HAP-1 (cell line): ENCODE results near the gene MALRD1.

ENCODE experiments used
- DNase-seq, 2 experiments: peaks; one replicate each; pipeline ENCODE4 v3.0.0-alpha.2; 2016 to 2020; ENCODE audit warnings: low spot score in 2 of 2
- H3K27me3 ChIP-seq: fragments of 250-450 bp; sonication (Bioruptor Pico); 2 replicates; pipeline ENCODE4 v1.5.1; 2020; ENCODE audit warnings: low read depth, mild to moderate bottlenecking, moderate library complexity
- H3K36me3 ChIP-seq: fragments of 250-450 bp; sonication (Bioruptor Pico); replicated peaks from 2 replicates; pipeline ENCODE4 v1.5.1; 2020; ENCODE audit warnings: mild to moderate bottlenecking
- H3K4me1 ChIP-seq: fragments of 250-450 bp; sonication (Bioruptor Pico); 2 replicates; pipeline ENCODE4 v1.5.1; 2020; ENCODE audit warnings: mild to moderate bottlenecking
- H3K4me3 ChIP-seq: fragments of 250-450 bp; sonication (Bioruptor Pico); 2 replicates; pipeline ENCODE4 v1.5.1; 2020; ENCODE audit warnings: mild to moderate bottlenecking, moderate library complexity
- H3K9me3 ChIP-seq: fragments of 250-450 bp; sonication (Bioruptor Pico); 2 replicates; pipeline ENCODE4 v1.5.1; 2020; ENCODE audit warnings: mild to moderate bottlenecking, moderate library complexity
- in situ Hi-C: fragments of 300-500 bp; cut with MboI; formaldehyde crosslinking; loops from 3 replicates; pipeline ENCODE4 v1.14.3; 2020; ENCODE audit warnings: low sequenced_read_pairs, inconsistent platforms, mixed read lengths

MALRD1 gene

GRCh38 chr10:19142967-19143366 is 94.4 kb downstream of the MALRD1 start:
- Histone ChIP-seq H3K36me3 (no peaks in the 10 kb centered on the region), H3K9me3 (no peaks in the 10 kb centered on the region), H3K4me1 (no peaks in the 10 kb centered on the region), H3K27me3 (no peaks in the 10 kb centered on the region), H3K4me3 (no peak overlapping the region)
- in situ Hi-C loops = no loop called here
- DNase-seq = no peak

DNA sequence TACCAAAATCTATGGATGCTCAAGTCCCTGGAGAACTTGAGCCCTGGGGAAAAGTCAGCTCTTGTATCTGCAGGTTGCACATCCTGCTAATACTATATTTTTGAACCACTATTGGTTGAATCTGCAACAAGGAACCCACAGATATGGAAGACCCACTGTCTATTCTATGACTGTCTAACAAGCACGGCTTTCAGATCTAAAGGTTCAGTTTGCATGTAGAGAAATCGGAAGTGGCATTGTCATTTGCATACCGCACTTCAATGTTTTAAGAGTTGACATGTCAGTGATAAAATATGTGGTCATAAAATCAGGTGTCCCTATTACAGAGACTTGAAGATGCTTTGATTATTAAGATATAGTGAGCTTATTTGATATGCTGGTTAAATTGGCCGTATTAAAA is 95.6 kb downstream of the MALRD1 start:
- in situ Hi-C loops = no loop called here
- no peak for DNase-seq
- no peaks in the 10 kb centered on the region for H3K27me3 ChIP-seq
- no peaks in the 10 kb centered on the region for H3K4me1 ChIP-seq
- H3K4me3 ChIP-seq = no peak overlapping the region
- no peaks in the 10 kb centered on the region for H3K36me3 ChIP-seq
- H3K9me3 ChIP-seq = no peaks in the 10 kb centered on the region

GRCh38 chr10:19154375-19154774 is 105.8 kb downstream of the MALRD1 start:
- Histone ChIP-seq H3K9me3 (no peaks in the 10 kb centered on the region), H3K4me1 (no peaks in the 10 kb centered on the region), H3K27me3 (no peaks in the 10 kb centered on the region), H3K36me3 (no peaks in the 10 kb centered on the region), H3K4me3 (no peak overlapping the region)
- in situ Hi-C loops = no loop called here
- DNase-seq = no peak

DNA sequence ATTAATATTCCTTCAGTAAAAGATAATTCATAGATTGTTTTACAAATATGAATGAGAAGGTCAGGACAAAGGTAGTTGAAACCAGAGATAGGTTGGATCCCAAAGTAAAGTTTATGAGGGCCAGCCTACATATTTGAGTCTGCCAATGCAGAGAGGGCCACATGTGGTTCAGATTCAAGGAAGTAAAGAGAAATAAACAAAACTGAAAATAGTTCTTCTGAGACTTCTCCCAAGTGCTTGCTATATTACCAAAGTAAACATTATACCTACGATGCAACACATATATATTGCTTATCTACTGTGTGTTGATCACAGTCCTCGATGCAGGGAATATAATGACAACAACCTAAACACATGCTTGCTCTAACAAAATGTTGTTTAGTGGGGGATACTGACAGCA is 109.8 kb downstream of the MALRD1 start:
- Histone ChIP-seq H3K4me3 (no peak overlapping the region), H3K9me3 (no peaks in the 10 kb centered on the region), H3K27me3 (no peaks in the 10 kb centered on the region), H3K4me1 (no peaks in the 10 kb centered on the region), H3K36me3 (no peaks in the 10 kb centered on the region)
- in situ Hi-C loops = no loop called here
- no peak for DNase-seq

GRCh38 chr10:19158870-19159269 is 110.3 kb downstream of the MALRD1 start:
- no peak for DNase-seq
- Histone ChIP-seq H3K9me3 (no peaks in the 10 kb centered on the region), H3K4me3 (no peak overlapping the region), H3K27me3 (no peaks in the 10 kb centered on the region), H3K4me1 (no peaks in the 10 kb centered on the region), H3K36me3 (no peaks in the 10 kb centered on the region)
- in situ Hi-C loops = no loop called here

GRCh38 chr10:19164461-19164860 is 115.9 kb downstream of the MALRD1 start:
- DNase-seq = no peak
- no peaks in the 10 kb centered on the region for H3K9me3 ChIP-seq
- in situ Hi-C loops = no loop called here
- H3K4me1 ChIP-seq = no peaks in the 10 kb centered on the region
- H3K27me3 ChIP-seq = no peaks in the 10 kb centered on the region
- H3K36me3 ChIP-seq = no peaks in the 10 kb centered on the region
- H3K4me3 ChIP-seq = no peak overlapping the region

GRCh38 chr10:19168584-19168983 is 120.0 kb downstream of the MALRD1 start:
- no peak for DNase-seq
- no peaks in the 10 kb centered on the region for H3K27me3 ChIP-seq
- H3K4me3 ChIP-seq = no peak overlapping the region
- in situ Hi-C loops = no loop called here
- H3K9me3 ChIP-seq = no peaks in the 10 kb centered on the region
- no peaks in the 10 kb centered on the region for H3K4me1 ChIP-seq
- H3K36me3 ChIP-seq = no peaks in the 10 kb centered on the region

DNA sequence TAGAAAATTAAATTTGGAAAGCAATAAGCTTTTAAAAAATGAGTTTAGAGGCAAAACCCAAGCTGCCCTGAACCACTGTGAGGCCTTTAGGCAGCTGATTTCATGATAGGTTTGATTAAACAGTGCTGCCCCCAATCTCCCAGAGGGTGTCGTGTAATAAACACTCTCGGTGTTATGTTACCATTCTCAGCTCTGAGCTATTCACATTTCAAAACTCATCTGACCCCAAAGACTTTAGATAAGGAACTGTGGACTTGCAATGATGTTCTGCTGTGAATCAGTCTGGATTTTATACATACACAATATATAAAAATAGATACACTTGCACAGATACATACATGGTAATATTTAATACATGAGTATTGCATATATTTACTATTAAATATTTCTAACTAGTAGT is 120.4 kb downstream of the MALRD1 start:
- in situ Hi-C loops = no loop called here
- H3K27me3 ChIP-seq = no peaks in the 10 kb centered on the region
- no peak for DNase-seq
- no peaks in the 10 kb centered on the region for H3K9me3 ChIP-seq
- no peak overlapping the region for H3K4me3 ChIP-seq
- no peaks in the 10 kb centered on the region for H3K36me3 ChIP-seq
- H3K4me1 ChIP-seq = no peaks in the 10 kb centered on the region

DNA sequence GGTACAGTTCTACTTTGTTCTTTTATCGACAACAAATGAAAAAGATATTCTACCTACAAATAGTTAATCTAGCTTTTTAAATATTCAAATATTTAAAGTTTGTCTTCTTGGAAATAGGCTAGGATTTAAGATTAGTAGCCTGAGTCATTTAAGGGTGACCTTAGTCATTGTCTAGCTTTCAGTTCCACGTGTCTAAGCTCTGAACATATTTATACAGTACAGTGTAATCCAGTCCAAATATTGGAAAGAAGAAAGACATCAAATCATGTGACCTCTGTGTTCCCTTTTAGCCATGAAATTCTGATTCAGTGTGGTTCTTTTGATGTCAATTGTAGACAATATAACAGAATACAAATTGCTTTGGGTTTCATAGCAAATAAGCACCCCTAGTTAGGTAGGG is 121.1 kb downstream of the MALRD1 start:
- Histone ChIP-seq H3K9me3 (no peaks in the 10 kb centered on the region), H3K27me3 (no peaks in the 10 kb centered on the region), H3K36me3 (no peaks in the 10 kb centered on the region), H3K4me3 (no peak overlapping the region), H3K4me1 (no peaks in the 10 kb centered on the region)
- in situ Hi-C loops = no loop called here
- DNase-seq = no peak

DNA sequence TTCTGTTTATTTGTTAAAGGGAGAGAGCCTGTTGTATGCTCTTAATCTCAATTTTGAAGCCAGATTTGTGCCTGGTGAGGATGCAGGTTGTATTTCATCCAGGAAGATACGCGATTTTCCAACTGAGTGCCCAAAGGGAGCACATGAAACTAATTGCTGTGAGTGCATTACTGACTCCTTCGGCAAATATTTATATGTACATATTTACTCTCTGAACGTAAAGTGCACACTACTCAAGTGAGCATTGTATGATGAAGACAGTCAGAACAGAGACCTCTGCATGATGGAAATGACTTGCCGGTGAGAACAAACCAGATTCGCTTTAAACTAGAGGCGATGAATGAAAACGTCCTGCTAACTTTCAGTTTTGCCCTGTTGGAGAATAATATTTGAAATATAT is 130.1 kb downstream of the MALRD1 start:
- in situ Hi-C loops = no loop called here
- Histone ChIP-seq H3K4me1 (no peaks in the 10 kb centered on the region), H3K27me3 (no peaks in the 10 kb centered on the region), H3K9me3 (no peaks in the 10 kb centered on the region), H3K4me3 (no peak overlapping the region), H3K36me3 (no peaks in the 10 kb centered on the region)
- DNase-seq = no peak

GRCh38 chr10:19184891-19185290 is 136.3 kb downstream of the MALRD1 start:
- Histone ChIP-seq H3K4me3 (no peak overlapping the region), H3K9me3 (no peaks in the 10 kb centered on the region), H3K4me1 (no peaks in the 10 kb centered on the region), H3K27me3 (no peaks in the 10 kb centered on the region), H3K36me3 (no peaks in the 10 kb centered on the region)
- no peak for DNase-seq
- in situ Hi-C loops = no loop called here

- in situ Hi-C loops = no loop called here
Measured at GRCh38 chr10:19194866-19195265, 146.3 kb downstream of the MALRD1 start.

GRCh38 chr10:19195698-19196097 is 147.1 kb downstream of the MALRD1 start:
- no peaks in the 10 kb centered on the region for H3K27me3 ChIP-seq
- H3K36me3 ChIP-seq = no peaks in the 10 kb centered on the region
- in situ Hi-C loops = no loop called here
- no peaks in the 10 kb centered on the region for H3K9me3 ChIP-seq
- H3K4me3 ChIP-seq = no peak overlapping the region
- no peaks in the 10 kb centered on the region for H3K4me1 ChIP-seq
- no peak for DNase-seq

More at GRCh38 chr10:19194866-19195265, 146.3 kb downstream of the MALRD1 start:
- H3K36me3 ChIP-seq = no peaks in the 10 kb centered on the region
- H3K27me3 ChIP-seq = no peaks in the 10 kb centered on the region
- no peak overlapping the region for H3K4me3 ChIP-seq
- H3K9me3 ChIP-seq = no peaks in the 10 kb centered on the region
- no peak for DNase-seq
- no peaks in the 10 kb centered on the region for H3K4me1 ChIP-seq

- Histone ChIP-seq H3K4me3 (no peak overlapping the region), H3K36me3 (no peaks in the 10 kb centered on the region), H3K9me3 (no peaks in the 10 kb centered on the region), H3K4me1 (no peaks in the 10 kb centered on the region), H3K27me3 (0 out of 2 replicates have a peak, but pooled peaks cover 6% of the 10 kb centered on the region)
- in situ Hi-C loops = no loop called here
- no peak for DNase-seq
Measured at GRCh38 chr10:19200211-19200610, 151.6 kb downstream of the MALRD1 start.

GRCh38 chr10:19204246-19204917 is 155.8 kb downstream of the MALRD1 start:
- Histone ChIP-seq H3K4me1 (no peaks in the 10 kb centered on the region), H3K27me3 (0 out of 2 replicates have a peak, but pooled peaks cover 6% of the 10 kb centered on the region), H3K4me3 (no peak overlapping the region), H3K36me3 (no peaks in the 10 kb centered on the region), H3K9me3 (no peaks in the 10 kb centered on the region)
- in situ Hi-C loops = no loop called here
- no peak for DNase-seq
